Mammary epithelial cell (primary cell): ENCODE measurements around the gene ZFHX3.

Experiments used
- EZH2 ChIP-seq: IDR thresholded peaks from 2 replicates; pipeline ENCODE4 v1.6.1; 2012; ENCODE audit warnings: low read length, inconsistent platforms, borderline replicate concordance
- TF ChIP-seq, protein P1 (sequence below), 2 donors: IDR thresholded peaks in 1 of 2; conservative IDR thresholded peaks in 1 of 2; 2 replicates each; pipeline ENCODE4 v1.5.1; 2011 to 2012; ENCODE audit warnings: inconsistent platforms in 2 of 2, low read length in 2 of 2, mild to moderate bottlenecking in 2 of 2, control low read depth in 1 of 2, low read depth in 1 of 2; ENCODE audit not compliant: insufficient read depth in 1 of 2; ENCODE audit errors: extremely low read depth in 1 of 2

- TF ChIP-seq EZH2, result no peak
- TF ChIP-seq, protein P1, sequence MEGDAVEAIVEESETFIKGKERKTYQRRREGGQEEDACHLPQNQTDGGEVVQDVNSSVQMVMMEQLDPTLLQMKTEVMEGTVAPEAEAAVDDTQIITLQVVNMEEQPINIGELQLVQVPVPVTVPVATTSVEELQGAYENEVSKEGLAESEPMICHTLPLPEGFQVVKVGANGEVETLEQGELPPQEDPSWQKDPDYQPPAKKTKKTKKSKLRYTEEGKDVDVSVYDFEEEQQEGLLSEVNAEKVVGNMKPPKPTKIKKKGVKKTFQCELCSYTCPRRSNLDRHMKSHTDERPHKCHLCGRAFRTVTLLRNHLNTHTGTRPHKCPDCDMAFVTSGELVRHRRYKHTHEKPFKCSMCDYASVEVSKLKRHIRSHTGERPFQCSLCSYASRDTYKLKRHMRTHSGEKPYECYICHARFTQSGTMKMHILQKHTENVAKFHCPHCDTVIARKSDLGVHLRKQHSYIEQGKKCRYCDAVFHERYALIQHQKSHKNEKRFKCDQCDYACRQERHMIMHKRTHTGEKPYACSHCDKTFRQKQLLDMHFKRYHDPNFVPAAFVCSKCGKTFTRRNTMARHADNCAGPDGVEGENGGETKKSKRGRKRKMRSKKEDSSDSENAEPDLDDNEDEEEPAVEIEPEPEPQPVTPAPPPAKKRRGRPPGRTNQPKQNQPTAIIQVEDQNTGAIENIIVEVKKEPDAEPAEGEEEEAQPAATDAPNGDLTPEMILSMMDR (conservative IDR thresholded peaks at IDR 0.05 in 1 of 2, IDR thresholded peaks at IDR 0.05 in 1 of 2; ENCODE audit: extremely low read depth in 1 of 2, insufficient read depth in 1 of 2, low read depth in 1 of 2, low read length in 2 of 2), result no peak
Measured at GRCh38 chr16:72921106-72921505, 126.8 kb downstream of the ZFHX3 start.
